Keratinocyte (primary cell): ENCODE measurements around the gene PCDHGA11.

Source experiments
- CTCF ChIP-seq, 3 experiments: IDR thresholded peaks in 1 of 3; conservative IDR thresholded peaks in 1 of 3; optimal IDR thresholded peaks in 1 of 3; 2 replicates in 2 of 3; 3 replicates in 1 of 3; pipeline versions ENCODE3 to v1.5.1; 2011; ENCODE audit warnings: low read length in 3 of 3, mild to moderate bottlenecking in 3 of 3, moderate library complexity in 2 of 3, control low read depth in 1 of 3, inconsistent platforms in 1 of 3; ENCODE audit not compliant: insufficient read depth in 2 of 3; ENCODE audit errors: extremely low read depth in 1 of 3
- EZH2 ChIP-seq: IDR thresholded peaks from one replicate; pipeline ENCODE4 v1.6.1; 2012; ENCODE audit warnings: inconsistent platforms, mild to moderate bottlenecking, low read length, moderate library complexity

DNA sequence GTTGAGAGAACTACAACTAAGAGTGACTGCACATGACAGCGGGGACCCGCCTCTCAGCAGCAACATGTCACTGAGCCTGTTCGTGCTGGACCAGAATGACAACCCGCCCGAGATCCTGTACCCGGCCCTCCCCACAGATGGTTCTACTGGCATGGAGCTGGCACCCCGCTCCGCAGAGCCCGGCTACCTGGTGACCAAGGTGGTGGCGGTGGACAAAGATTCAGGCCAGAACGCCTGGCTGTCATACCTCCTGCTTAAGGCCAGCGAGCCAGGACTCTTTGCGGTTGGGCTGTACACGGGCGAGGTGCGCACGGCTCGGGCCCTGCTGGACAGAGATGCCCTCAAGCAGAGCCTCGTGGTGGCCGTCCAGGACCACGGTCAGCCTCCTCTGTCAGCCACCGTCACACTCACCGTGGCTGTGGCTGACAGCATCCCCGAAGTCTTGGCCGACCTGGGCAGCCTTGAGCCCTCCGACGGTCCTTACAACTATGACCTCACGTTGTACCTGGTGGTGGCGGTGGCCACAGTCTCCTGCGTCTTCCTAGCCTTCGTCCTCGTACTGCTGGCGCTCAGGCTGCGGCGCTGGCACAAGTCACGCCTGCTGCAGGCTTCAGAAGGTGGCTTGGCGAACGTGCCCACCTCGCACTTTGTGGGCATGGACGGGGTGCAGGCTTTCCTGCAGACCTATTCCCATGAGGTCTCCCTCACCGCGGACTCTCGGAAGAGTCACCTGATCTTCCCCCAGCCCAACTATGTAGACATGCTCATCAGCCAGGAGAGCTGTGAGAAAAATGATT, 36.2 kb upstream of the PCDHGA11 start:
- no peak for TF ChIP-seq CTCF (optimal IDR thresholded peaks at IDR 0.05 in 1 of 3, IDR thresholded peaks at IDR 0.05 in 1 of 3, conservative IDR thresholded peaks at IDR 0.05 in 1 of 3; ENCODE audit: extremely low read depth in 1 of 3, insufficient read depth in 2 of 3, low read length in 3 of 3)
- no peak for TF ChIP-seq EZH2
